H1 (cell line): ENCODE results near the gene PDE5A. TPM values are rescaled to one million over a fixed set of nuclear protein-coding genes. Genes with fewer than 3 reads are reported as not detected.

ENCODE experiments used
- CTCF ChIA-PET: fragments of 300-600 bp; sonication (Branson Sonifier 250); formaldehyde crosslinking; loops from one replicate; lab custom pipeline; 2021; ENCODE audit not compliant: partially characterized antibody; lab: Charles Lee
- POLR2A ChIA-PET: fragments of 300-600 bp; sonication (Branson Sonifier 250); formaldehyde crosslinking; loops from one replicate; lab custom pipeline; 2021; ENCODE audit warnings: inconsistent platforms; ENCODE audit not compliant: partially characterized antibody; lab: Charles Lee
- DNase-seq, 2 experiments: peaks; one replicate each; pipeline versions ENCODE4 v3.0.0 to v3.0.0-alpha.2; 2010 to 2022; ENCODE audit warnings: low spot score in 2 of 2, low read depth in 1 of 2, mixed read lengths in 1 of 2
- FAIRE-seq: peaks from 2 replicates; lab custom pipeline; 2011; peaks lifted over from hg19 to GRCh38; lab: Jason Lieb, UNC
- H2AFZ ChIP-seq: 2 replicates; pipeline ENCODE4 v1.8.1; 2012; ENCODE audit warnings: low read length, inconsistent platforms
- H2AK5ac ChIP-seq: 2 replicates; pipeline ENCODE4 v1.6.1; 2013; ENCODE audit warnings: low read depth, low read length
- H2BK120ac ChIP-seq: replicated peaks from 2 replicates; pipeline ENCODE3; 2013; ENCODE audit warnings: low read depth, low read length, inconsistent platforms
- H2BK12ac ChIP-seq: 2 replicates; pipeline ENCODE4 v1.6.1; 2013; ENCODE audit warnings: low read depth, low read length
- H2BK15ac ChIP-seq: 2 replicates; pipeline ENCODE4 v1.6.1; 2013; ENCODE audit warnings: low read length
- H2BK20ac ChIP-seq: 2 replicates; pipeline ENCODE4 v1.6.1; 2013; ENCODE audit warnings: low read length
- H2BK5ac ChIP-seq: 2 replicates; pipeline ENCODE4 v1.6.1; 2013; ENCODE audit warnings: low read depth, low read length
- H3K14ac ChIP-seq: 2 replicates; pipeline ENCODE4 v1.6.1; 2013; ENCODE audit warnings: inconsistent platforms; ENCODE audit not compliant: insufficient read length
- H3K18ac ChIP-seq: 2 replicates; pipeline ENCODE4 v1.6.1; 2013; ENCODE audit warnings: low read length; ENCODE audit errors: extremely low read depth
- H3K23ac ChIP-seq: 2 replicates; pipeline ENCODE4 v1.6.1; 2013; ENCODE audit warnings: inconsistent platforms; ENCODE audit not compliant: insufficient read length
- H3K23me2 ChIP-seq: 2 replicates; pipeline ENCODE4 v1.6.1; 2013; ENCODE audit warnings: low read depth, low read length
- H3K27ac ChIP-seq: 2 replicates; pipeline ENCODE4 v1.6.1; 2011; ENCODE audit warnings: low read depth, low read length, inconsistent platforms
- H3K27me3 ChIP-seq, 4 experiments: replicated peaks in 1 of 4; 1 replicate in 1 of 4; 2 replicates in 3 of 4; pipeline versions ENCODE4 v1.6.1 to v1.8.1; 2011 to 2013; ENCODE audit warnings: low read length in 3 of 4, mild to moderate bottlenecking in 3 of 4, inconsistent platforms in 2 of 4, mixed read lengths in 2 of 4, moderate library complexity in 1 of 4; ENCODE audit not compliant: control insufficient read depth in 3 of 4, insufficient read depth in 3 of 4; ENCODE audit errors: extremely low read depth in 1 of 4
- H3K36me3 ChIP-seq, 4 experiments: 2 replicates each; pipeline versions ENCODE4 v1.6.1 to v1.8.1; 2011 to 2013; ENCODE audit warnings: mild to moderate bottlenecking in 4 of 4, low read length in 3 of 4, moderate library complexity in 2 of 4, control low read depth in 1 of 4, inconsistent platforms in 1 of 4; ENCODE audit not compliant: insufficient read depth in 4 of 4, control insufficient read depth in 2 of 4
- H3K4ac ChIP-seq: replicated peaks from 2 replicates; pipeline ENCODE3; 2013; ENCODE audit warnings: low read length, low read depth, mixed read lengths, inconsistent platforms; ENCODE audit not compliant: insufficient read length
- H3K4me1 ChIP-seq, 4 experiments: replicated peaks in 1 of 4; 1 replicate in 1 of 4; 2 replicates in 3 of 4; pipeline versions ENCODE4 v1.6.1 to v1.8.1; 2011 to 2013; ENCODE audit warnings: low read length in 3 of 4, inconsistent platforms in 2 of 4, mixed read lengths in 1 of 4; ENCODE audit not compliant: insufficient read depth in 4 of 4, control insufficient read depth in 3 of 4
- H3K4me2 ChIP-seq, 2 experiments: 2 replicates each; pipeline versions ENCODE4 v1.6.1 to v1.8.1; 2011 to 2013; ENCODE audit warnings: low read depth in 2 of 2, low read length in 2 of 2, control low read depth in 1 of 2, inconsistent platforms in 1 of 2, mild to moderate bottlenecking in 1 of 2; ENCODE audit not compliant: insufficient read depth in 1 of 2
- H3K4me3 ChIP-seq, 4 experiments: fragments of 200-600, 300-600 bp in 1 of 4; sonication (generic), shearing (Covaris generic), sonication (Bioruptor Twin) in 1 of 4; 2 replicates each; pipeline versions ENCODE4 v1.5.1 to v1.8.1; 2011 to 2016; ENCODE audit warnings: low read length in 4 of 4, low read depth in 3 of 4, control low read depth in 2 of 4, inconsistent platforms in 2 of 4, mild to moderate bottlenecking in 2 of 4, mixed read lengths in 1 of 4, moderate library complexity in 1 of 4; ENCODE audit not compliant: insufficient read depth in 2 of 4; ENCODE audit errors: extremely low read depth in 1 of 4
- H3K56ac ChIP-seq: replicated peaks from 2 replicates; pipeline ENCODE3; 2013; ENCODE audit warnings: low read depth, mild to moderate bottlenecking, mixed read lengths, low read length, inconsistent platforms; ENCODE audit not compliant: insufficient read length
- H3K79me1 ChIP-seq: 2 replicates; pipeline ENCODE4 v1.6.1; 2013; ENCODE audit warnings: low read depth, low read length, control low read depth
- H3K79me2 ChIP-seq, 2 experiments: 2 replicates each; pipeline versions ENCODE4 v1.6.1 to v1.8.1; 2012 to 2013; ENCODE audit warnings: low read length in 2 of 2, mild to moderate bottlenecking in 2 of 2, inconsistent platforms in 1 of 2; ENCODE audit not compliant: insufficient read depth in 2 of 2, control insufficient read depth in 1 of 2
- H3K9ac ChIP-seq, 4 experiments: replicated peaks in 1 of 4; 1 replicate in 1 of 4; 2 replicates in 3 of 4; pipeline versions ENCODE4 v1.6.1 to v1.8.1; 2011 to 2013; ENCODE audit warnings: low read depth in 3 of 4, low read length in 3 of 4, control low read depth in 2 of 4, mild to moderate bottlenecking in 2 of 4, moderate library complexity in 2 of 4, inconsistent platforms in 1 of 4; ENCODE audit errors: extremely low read depth in 1 of 4
- H3K9me3 ChIP-seq, 2 experiments: 2 replicates each; pipeline versions ENCODE4 v1.6.1 to v1.8.1; 2012 to 2013; ENCODE audit warnings: mild to moderate bottlenecking in 2 of 2, moderate library complexity in 2 of 2, control low read depth in 1 of 2, inconsistent platforms in 1 of 2, low read depth in 1 of 2, low read length in 1 of 2, mixed read lengths in 1 of 2; ENCODE audit not compliant: insufficient read depth in 2 of 2
- H4K20me1 ChIP-seq, 2 experiments: replicated peaks in 1 of 2; 2 replicates each; pipeline versions ENCODE3 to v1.8.1; 2011 to 2013; ENCODE audit warnings: inconsistent platforms in 2 of 2, low read length in 2 of 2, mild to moderate bottlenecking in 1 of 2; ENCODE audit not compliant: insufficient read depth in 2 of 2, control insufficient read depth in 1 of 2
- H4K5ac ChIP-seq: 2 replicates; pipeline ENCODE4 v1.6.1; 2013; ENCODE audit warnings: low read length, low read depth, mixed read lengths, inconsistent platforms; ENCODE audit not compliant: insufficient read length
- H4K8ac ChIP-seq: 2 replicates; pipeline ENCODE4 v1.8.0; 2013; ENCODE audit warnings: mild to moderate bottlenecking, moderate library complexity, low read length, inconsistent platforms; ENCODE audit not compliant: insufficient read depth; ENCODE audit errors: extremely low read depth
- H4K91ac ChIP-seq: replicated peaks from 2 replicates; pipeline ENCODE3; 2013; ENCODE audit warnings: low read length, mixed read lengths, inconsistent platforms; ENCODE audit not compliant: insufficient read length
- BACH1 ChIP-seq: IDR thresholded peaks from 2 replicates; pipeline ENCODE4 v1.6.1; 2012; ENCODE audit warnings: low read length, improper control_type of control experiment
- CTCF ChIP-seq, 3 experiments: IDR thresholded peaks; 1 replicate in 2 of 3; 2 replicates in 1 of 3; pipeline versions ENCODE4 v1.5.1 to v1.6.1; 2011; ENCODE audit warnings: low read length in 3 of 3, mild to moderate bottlenecking in 3 of 3, inconsistent platforms in 2 of 3, low read depth in 1 of 3, moderate library complexity in 1 of 3; ENCODE audit not compliant: insufficient read depth in 1 of 3; ENCODE audit errors: control extremely low read depth in 1 of 3
- EGR1 ChIP-seq: IDR thresholded peaks from 2 replicates; pipeline ENCODE4 v1.6.1; 2011; ENCODE audit warnings: low read depth, low read length, borderline replicate concordance
- JUN ChIP-seq: IDR thresholded peaks from 2 replicates; pipeline ENCODE4 v1.6.1; 2011; ENCODE audit warnings: low read depth, mild to moderate bottlenecking, improper control_type of control experiment, low read length
- KDM1A ChIP-seq: fragments of 200-600, 300-600 bp; sonication (generic); IDR thresholded peaks from 2 replicates; pipeline ENCODE4 v1.7.1; 2016; ENCODE audit warnings: mild to moderate bottlenecking, low read length, borderline replicate concordance
- POLR2A ChIP-seq, 2 experiments: IDR thresholded peaks; 1 replicate in 1 of 2; 2 replicates in 1 of 2; pipeline ENCODE4 v1.6.1; 2011; ENCODE audit warnings: low read depth in 2 of 2, low read length in 2 of 2, mild to moderate bottlenecking in 2 of 2; ENCODE audit errors: control extremely low read depth in 1 of 2
- SAP30 ChIP-seq: fragments of 300-600 bp; sonication (generic); IDR thresholded peaks from 2 replicates; pipeline ENCODE4 v1.7.1; 2012; ENCODE audit warnings: low read length, moderate library complexity, mild to moderate bottlenecking, inconsistent platforms; ENCODE audit not compliant: insufficient read depth, insufficient replicate concordance
- SIRT6 ChIP-seq: IDR thresholded peaks from one replicate; pipeline ENCODE4 v1.7.1; 2012; ENCODE audit warnings: low read length, inconsistent platforms
- ZNF274 ChIP-seq: IDR thresholded peaks from 2 replicates; pipeline ENCODE4 v1.7.0; 2012; ENCODE audit warnings: low read length, borderline replicate concordance; ENCODE audit errors: extremely low read depth
- polyA plus RNA-seq, 7 experiments: library from polyadenylated mRNA; depleted of rRNA in 3 of 7; stranded (reverse) in 5 of 7; unstranded in 2 of 7; fragments of >200 nt in 5 of 7; fragments of 200-250 nt in 2 of 7; gene quantifications; 1 replicate in 5 of 7; 2 replicates in 1 of 7; 4 replicates in 1 of 7; pipeline versions ENCODE4 v1.2.1 to v1.2.3, GENCODE V29; 2011 to 2013; ENCODE audit warnings: missing spikeins in 2 of 7, mixed read lengths in 2 of 7
- total RNA-seq: library from RNA; stranded (reverse); fragmentation: NEBNext Ultra II Directional; extraction: Animal tissue kit (Norgen Biotek cat#: 25700); gene quantifications from 2 replicates; pipeline ENCODE4 v1.2.1, GENCODE V29; 2021

Gene PDE5A
- total and polyA plus RNA-seq, 2 of the 8 experiments (the other 6 are each of a cell fraction or from before 2014, with no cell fraction given): 5.6 to 32.4 TPM

GRCh38 chr4:119604266-119604665 lies 24.3 kb downstream of the PDE5A start:
- Histone ChIP-seq H3K9ac (no peak overlapping the region), H3K27ac (no peak overlapping the region), H3K36me3 (peaks cover 0 to 6% (median 2%) of the 10 kb centered on the region in 4 experiments; a peak in 2 of 8 replicates), H3K56ac (no peak overlapping the region), H2AFZ (no peak overlapping the region), H3K4me3 (no peak overlapping the region), H3K4me1 (no peaks in the 10 kb centered on the region), H2BK20ac (no peak overlapping the region), H3K79me2 (peaks cover 0 to 22% of the 10 kb centered on the region in 2 experiments; a peak in 2 of 4 replicates), H2AK5ac (no peak overlapping the region), H3K14ac (no peak overlapping the region), H2BK15ac (no peak overlapping the region), H3K9me3 (no peaks in the 10 kb centered on the region), H3K4me2 (no peak overlapping the region), H3K27me3 (no peaks in the 10 kb centered on the region), H4K8ac (no peak overlapping the region), H3K18ac (no peak overlapping the region), H2BK12ac (no peak overlapping the region), H3K4ac (no peak overlapping the region), H2BK5ac (no peak overlapping the region), H3K79me1 (peaks cover 3% of the 10 kb centered on the region; the same call in 1 of the 2 replicates), H4K5ac (no peak overlapping the region), H2BK120ac (no peak overlapping the region), H4K91ac (no peak overlapping the region), H3K23ac (no peak overlapping the region), H4K20me1 (no peaks in the 10 kb centered on the region), H3K23me2 (no peaks in the 10 kb centered on the region)
- CTCF ChIA-PET: interaction anchor here (0.6 to 1.1 kb wide), 2 partner anchors 9 to 12 kb away, joined by 3 read pairs; no protein-coding TSS in a partner anchor
- TF ChIP-seq SIRT6 (no peak), CTCF (IDR thresholded peaks at IDR 0.05; ENCODE audit: control extremely low read depth in 1 of 3, insufficient read depth in 1 of 3, low read depth in 1 of 3, low read length in 3 of 3) (no peak), KDM1A (no peak), EGR1 (no peak), POLR2A (IDR thresholded peaks at IDR 0.05; ENCODE audit: control extremely low read depth in 1 of 2, low read depth in 2 of 2, low read length in 2 of 2) (no peak), ZNF274 (no peak), SAP30 (no peak), JUN (no peak), BACH1 (no peak)
- FAIRE-seq (no peak), DNase-seq (no peak)
- POLR2A ChIA-PET: interaction anchor here (0.5 to 1.1 kb wide), 2 partner anchors 15 to 23 kb away, joined by 3 to 4 read pairs; no protein-coding TSS in a partner anchor
